Hematopoietic multipotent progenitor cell treated with erythropoietin and hydrocortisone succinate and interleukin-3 and kit ligand, for 15 days (in vitro differentiated cells): ENCODE results near the gene OR11H6.
"Not testable (repeated sequence)": the region's sequence is repeated elsewhere in the genome, so short reads cannot be mapped to it uniquely, and the experiment has no call there.

Experiments
- DNase-seq: peaks from one replicate; pipeline ENCODE4 v3.0.0-alpha.2; 2015; ENCODE audit warnings: low spot score

Gene OR11H6, protein sequence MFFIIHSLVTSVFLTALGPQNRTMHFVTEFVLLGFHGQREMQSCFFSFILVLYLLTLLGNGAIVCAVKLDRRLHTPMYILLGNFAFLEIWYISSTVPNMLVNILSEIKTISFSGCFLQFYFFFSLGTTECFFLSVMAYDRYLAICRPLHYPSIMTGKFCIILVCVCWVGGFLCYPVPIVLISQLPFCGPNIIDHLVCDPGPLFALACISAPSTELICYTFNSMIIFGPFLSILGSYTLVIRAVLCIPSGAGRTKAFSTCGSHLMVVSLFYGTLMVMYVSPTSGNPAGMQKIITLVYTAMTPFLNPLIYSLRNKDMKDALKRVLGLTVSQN

DNA sequence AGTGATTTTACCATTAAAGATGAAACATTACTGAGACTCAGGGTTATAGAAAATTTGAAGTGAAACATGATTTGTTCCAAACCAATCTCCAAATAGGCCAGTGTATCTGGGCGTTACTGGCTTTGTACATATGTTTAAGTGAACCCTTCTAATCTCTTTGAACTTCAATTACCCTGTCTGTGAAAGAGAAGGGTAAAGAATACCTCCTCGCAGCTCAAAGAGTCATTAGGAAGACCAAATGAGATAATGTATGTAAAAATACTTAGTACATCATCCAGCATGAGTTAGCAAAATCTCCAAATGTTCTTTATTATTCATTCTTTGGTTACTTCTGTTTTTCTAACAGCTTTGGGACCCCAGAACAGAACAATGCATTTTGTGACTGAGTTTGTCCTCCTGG, at the start of gene OR11H6:
Gene OR11H6, plus strand, starts transcription at position 301 of the 400 bp plus-strand sequence. Its CDS starts 0 bp downstream, at position 301.
- no peak for DNase-seq

DNA sequence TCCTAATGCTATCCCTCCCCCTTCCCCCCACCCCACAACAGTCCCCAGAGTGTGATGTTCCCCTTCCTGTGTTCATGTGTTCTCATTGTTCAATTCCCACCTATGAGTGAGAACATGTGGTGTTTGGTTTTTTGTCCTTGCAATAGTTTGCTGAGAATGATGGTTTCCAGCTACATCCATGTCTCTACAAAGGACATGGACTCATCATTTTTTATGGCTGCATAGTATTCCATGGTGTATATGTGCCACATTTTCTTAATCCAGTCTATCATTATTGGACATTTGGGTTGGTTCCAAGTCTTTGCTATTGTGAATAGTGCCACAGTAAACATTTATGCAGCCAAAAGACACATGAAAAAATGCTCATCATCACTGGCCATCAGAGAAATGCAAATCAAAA, 49.3 kb upstream of the OR11H6 start:
- DNase-seq, result not testable (repeated sequence)

DNA sequence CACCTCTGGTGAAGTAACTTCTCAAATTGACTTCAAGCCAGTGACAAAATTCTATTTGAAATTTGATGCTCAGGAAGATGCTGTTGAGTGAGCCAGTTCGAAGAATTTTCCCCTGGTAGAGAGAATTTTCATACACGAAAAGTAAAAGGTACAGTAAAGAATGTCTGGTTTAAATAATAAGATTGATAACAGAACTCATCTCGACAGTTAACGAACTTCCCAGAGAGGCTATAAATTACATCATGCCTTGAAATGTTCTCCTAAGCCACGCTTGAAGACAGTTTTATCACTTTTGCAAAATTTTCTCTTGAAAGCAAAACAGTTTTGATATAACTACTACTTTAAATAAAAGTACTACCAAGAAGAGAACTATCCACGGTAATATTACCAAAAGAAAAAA, 47.2 kb upstream of the OR11H6 start:
- no peak for DNase-seq

DNA sequence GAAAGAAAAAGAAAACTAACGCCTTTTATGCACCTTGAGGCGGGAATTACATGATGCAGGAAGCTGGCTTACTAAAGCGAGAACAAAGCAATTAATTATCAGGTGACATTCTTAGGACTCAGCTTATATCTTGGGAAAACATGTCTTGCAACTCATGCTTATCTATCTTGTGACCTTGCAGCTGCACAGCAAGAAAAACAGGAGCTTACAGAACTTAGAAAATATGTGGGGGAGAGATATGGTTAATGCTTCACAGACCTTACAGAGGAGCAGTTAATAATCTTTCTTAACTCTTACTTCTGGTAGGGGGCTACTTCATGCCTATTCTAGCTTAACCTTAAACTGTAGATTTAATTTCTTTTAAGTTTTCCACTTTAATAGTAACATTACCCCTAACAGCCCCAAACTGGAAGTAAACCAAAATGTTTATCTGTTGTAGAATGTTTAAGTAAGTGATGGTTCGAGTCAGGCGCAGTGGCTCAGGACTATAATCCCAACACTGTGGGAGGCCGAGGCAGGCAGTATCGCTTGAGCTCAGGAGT, 46.0 kb upstream of the OR11H6 start:
- DNase-seq, result peak; percentile 50

DNA sequence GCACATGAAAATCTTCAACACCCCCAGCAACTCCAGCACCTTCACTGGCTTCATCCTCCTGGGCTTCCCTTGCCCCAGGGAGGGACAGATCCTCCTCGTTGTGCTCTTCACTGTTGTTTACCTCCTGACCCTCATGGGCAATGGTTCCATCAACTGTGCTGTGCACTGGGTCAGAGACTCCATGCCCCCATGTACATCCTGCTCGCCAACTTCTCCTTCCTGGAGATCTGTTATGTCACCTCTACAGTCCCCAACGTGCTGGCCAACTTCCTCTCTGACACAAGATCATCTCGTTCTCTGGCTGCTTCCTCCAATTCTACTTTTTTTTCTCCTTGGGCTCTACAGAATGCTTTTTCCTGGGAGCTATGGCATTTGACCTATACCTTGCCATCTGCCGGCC, 44.3 kb upstream of the OR11H6 start:
- no peak for DNase-seq

- DNase-seq, result no peak
Observed at GRCh38 chr14:20179880-20180279, 43.6 kb upstream of the OR11H6 start.

GRCh38 chr14:20180486-20180885, 43.0 kb upstream of the OR11H6 start:
- DNase-seq, result no peak

DNA sequence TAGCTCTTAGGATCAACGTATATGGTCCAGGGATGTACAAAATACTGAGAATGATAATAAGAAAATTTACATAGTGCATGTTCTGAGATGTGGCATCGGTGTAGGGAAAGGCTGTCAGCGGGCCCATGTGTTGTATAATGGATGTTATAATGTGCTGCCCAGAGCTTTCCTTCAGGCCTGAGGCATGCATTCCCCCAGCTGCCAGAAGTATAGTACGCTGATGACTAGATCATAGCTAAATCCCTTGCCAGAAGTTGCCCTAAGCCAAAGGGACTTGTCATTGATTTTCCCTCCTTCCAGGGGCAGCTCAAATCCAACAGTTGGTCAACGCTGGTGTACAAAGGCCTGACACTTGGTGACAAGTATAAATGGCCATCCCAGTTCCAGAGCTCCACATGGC, 39.3 kb upstream of the OR11H6 start:
- no peak for DNase-seq

- DNase-seq, result no peak
Observed at GRCh38 chr14:20190596-20190995, 32.9 kb upstream of the OR11H6 start, which contains the start of gene OR11G2. OR11G2 (plus strand) TSS chr14:20190896; CDS start chr14:20197438, 6,542 bp downstream.

GRCh38 chr14:20191396-20191795, 32.1 kb upstream of the OR11H6 start:
- no peak for DNase-seq

DNA sequence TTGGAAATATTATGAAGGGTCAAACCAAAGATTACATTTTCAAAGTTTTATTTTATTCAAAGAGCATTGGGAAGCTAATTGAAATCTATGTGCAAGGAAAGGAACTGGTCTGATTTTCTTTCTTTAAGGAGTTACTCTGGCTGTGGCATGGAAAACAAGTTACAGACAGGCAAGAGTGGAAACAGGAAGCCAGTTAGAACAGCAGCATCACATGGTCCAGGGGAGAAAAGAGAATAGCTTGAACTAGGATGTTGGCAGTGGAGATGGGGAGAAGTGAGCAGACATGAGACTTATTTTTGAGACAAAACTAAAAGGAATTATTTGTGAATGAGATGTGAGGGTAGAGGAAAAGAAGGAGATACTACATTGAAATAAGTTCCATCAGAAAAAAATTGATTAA, 29.4 kb upstream of the OR11H6 start:
- no peak for DNase-seq

GRCh38 chr14:20195170-20195569, 28.3 kb upstream of the OR11H6 start:
- DNase-seq, result not testable (repeated sequence)

DNA sequence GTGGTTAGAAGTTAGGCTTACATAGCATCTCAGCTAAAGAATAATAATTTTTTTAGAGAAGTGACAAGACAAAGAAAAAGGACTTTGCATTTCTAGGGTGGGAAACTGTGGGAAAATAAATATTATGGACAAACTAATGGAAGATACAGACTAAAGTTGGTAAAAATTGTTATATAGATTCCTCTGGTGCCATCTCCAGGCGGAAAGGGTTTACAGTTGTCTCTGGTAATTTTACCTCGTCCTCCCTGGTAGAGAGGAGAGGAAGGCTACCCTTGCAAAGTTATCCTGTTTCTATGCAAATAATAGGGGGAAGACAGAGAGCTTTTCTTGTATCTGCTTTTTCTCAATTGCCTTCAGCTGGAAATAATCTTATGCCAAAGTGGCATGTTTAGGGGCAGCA, 27.6 kb upstream of the OR11H6 start:
- DNase-seq, result no peak

DNA sequence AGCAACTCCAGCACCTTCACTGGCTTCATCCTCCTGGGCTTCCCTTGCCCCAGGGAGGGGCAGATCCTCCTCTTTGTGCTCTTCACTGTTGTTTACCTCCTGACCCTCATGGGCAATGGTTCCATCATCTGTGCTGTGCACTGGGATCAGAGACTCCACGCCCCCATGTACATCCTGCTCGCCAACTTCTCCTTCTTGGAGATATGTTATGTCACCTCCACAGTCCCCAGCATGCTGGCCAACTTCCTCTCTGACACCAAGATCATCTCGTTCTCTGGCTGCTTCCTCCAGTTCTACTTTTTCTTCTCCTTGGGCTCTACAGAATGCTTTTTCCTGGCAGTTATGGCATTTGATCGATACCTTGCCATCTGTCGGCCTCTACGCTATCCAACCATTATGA, 26.1 kb upstream of the OR11H6 start:
- no peak for DNase-seq

DNA sequence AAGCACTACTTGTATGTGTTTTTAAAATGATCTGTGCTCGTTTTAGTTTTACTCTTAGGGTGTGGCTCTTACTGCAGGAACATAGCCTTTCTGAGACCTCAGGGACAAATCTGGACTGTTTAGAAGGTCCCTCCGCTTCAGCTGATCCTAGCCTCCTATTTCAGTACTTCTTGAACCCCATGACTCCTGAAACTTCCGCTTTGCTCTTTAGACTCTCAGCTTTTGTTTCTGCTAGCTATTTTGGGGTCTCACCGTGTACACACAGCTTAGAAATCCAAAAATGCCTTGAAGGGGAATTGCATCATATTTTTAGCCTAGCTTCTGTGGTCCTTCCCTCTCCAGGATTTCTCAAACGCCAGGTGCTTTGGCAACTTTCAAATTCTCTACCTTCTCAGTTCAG, 24.5 kb upstream of the OR11H6 start:
- DNase-seq, result no peak

DNA sequence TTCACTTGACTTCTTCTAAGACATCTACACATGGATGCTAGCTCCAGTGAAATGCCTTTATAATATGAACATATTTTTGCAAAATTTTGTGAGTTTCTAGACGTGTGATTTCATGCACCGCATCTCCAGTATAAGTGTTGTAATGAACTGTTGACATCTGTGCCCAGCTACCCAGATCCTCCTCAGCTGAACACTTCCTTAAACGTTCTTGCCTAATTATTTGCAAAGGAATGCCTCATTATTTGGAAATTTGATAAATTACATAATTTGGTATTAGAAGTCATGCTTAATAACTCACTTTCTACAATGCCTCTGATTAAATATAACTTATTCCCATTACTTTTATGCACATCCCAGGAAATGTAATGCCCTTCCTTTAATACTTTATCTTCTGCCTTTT, 18.8 kb upstream of the OR11H6 start:
- DNase-seq, result no peak

- no peak for DNase-seq
Observed at GRCh38 chr14:20209595-20209994, 13.9 kb upstream of the OR11H6 start.

DNA sequence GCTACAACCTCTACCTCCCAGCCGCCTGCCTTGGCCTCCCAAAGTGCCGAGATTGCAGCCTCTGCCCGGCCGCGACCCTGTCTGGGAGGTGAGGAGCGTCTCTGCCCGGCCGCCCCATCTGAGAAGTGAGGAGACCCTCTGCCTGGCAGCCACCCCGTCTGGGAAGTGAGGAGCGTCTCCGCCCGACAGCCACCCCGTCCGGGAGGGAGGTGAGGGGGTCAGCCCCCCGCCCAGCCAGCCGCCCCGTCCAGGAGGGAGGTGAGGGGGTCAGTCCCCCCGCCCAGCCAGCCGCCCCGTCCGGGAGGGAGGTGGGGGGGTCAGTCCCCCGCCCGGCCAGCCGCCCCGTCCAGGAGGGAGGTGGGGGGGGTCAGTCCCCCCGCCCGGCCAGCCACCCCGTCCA, 11.1 kb upstream of the OR11H6 start:
- DNase-seq, result not testable (repeated sequence)

DNA sequence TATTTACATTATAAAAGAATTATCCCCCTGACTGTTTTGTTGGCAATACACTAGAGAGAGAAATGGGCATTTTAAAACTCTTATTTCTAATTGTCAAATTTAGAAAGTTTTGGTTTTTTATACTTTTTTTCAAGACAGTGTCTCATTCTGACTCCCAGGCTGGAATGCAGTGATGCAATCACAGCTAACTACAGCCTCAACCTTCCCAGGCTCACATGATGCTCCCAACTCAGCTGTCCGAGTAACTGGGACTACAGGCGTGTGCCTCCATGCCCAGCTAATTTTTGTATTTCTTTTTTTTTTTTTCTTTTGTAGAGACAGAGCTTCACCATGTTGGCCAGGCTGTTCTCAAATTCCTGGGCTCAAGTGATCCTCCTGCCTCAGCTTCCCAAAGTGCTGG, 8.3 kb upstream of the OR11H6 start:
- no peak for DNase-seq

DNA sequence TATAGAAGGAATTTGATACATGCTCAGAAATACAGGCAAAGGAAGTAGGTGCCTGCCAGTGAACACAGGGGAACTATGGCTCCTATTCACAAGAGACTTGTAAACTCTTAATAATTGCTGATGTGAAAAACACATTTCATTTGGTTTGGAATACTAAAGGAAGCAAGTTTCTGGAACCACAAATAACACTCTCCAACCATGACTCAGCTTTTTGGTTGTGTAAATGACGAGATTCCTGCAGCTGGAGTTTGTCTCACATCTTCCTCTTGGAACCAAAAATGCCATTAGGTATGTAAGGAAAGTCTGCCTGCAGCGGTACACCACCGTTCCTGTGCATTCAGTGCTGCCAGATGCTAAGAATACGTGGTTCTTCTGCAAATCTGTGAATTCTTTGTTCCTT, 4.5 kb upstream of the OR11H6 start:
- no peak for DNase-seq

- DNase-seq, result no peak
Observed at GRCh38 chr14:20228681-20229080, 5.2 kb downstream of the OR11H6 start, which contains the start of gene OR11H7. OR11H7 (plus strand) TSS chr14:20228981.

GRCh38 chr14:20235415-20235814, 11.9 kb downstream of the OR11H6 start:
- DNase-seq, result not testable (repeated sequence)

DNA sequence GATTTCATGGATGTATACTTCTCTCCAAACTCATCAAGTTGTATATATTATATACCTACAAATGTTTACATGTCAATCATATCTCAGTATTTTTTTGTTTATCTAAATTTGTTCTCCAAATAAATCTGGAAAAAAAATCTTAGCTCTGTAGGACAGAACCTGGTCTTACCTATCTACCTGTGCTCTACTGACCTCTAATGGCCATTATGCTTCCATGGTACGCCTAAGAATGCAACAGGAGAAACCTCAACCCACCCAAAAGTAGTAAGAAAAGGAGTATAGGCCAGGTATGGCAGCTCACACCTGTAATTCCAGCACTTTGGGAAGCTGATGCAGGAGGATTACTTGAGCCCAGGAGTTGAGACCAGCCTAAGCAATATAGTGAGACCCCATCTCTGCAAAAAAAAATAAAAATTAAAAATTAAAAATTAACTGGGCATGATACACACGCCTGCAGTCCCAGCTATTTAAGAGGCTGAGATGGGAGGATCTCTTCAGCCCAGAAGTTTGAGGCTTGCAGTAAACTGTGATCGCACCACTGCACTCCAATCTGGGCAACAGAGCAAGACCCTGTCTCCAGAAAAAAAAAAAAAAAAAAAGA, 24.2 kb downstream of the OR11H6 start:
- peak; percentile 9 for DNase-seq
